HepG2 (cell line): ENCODE measurements around the gene RHOBTB3. TPM values are rescaled to one million over a fixed set of nuclear protein-coding genes. Genes with fewer than 3 reads are reported as not detected.

ENCODE experiments used
- CCDC6 ChIP-seq: sonication (generic); formaldehyde crosslinking; IDR thresholded peaks from 2 replicates; pipeline ENCODE4 v1.8.1; 2022; ENCODE audit warnings: mild to moderate bottlenecking, missing genetic modification reagents, moderate library complexity
- IRF2 ChIP-seq: IDR thresholded peaks from 2 replicates; pipeline ENCODE4 v1.6.1; 2018; ENCODE audit warnings: missing genetic modification reagents, missing compliant biosample characterization
- ISL2 ChIP-seq: sonication (generic); formaldehyde crosslinking; IDR thresholded peaks from 2 replicates; pipeline ENCODE4 v1.5.0; 2020; ENCODE audit warnings: missing genetic modification reagents
- KDM4B ChIP-seq: sonication (generic); formaldehyde crosslinking; IDR thresholded peaks from 2 replicates; pipeline ENCODE4 v1.4.0; 2020; ENCODE audit warnings: missing genetic modification reagents
- MED1 ChIP-seq: sonication (generic); formaldehyde crosslinking; IDR thresholded peaks from 2 replicates; pipeline ENCODE4 v1.4.0; 2020; ENCODE audit warnings: missing genetic modification reagents
- MXI1 ChIP-seq: IDR thresholded peaks from 3 replicates; pipeline ENCODE4 v1.6.1; 2012; ENCODE audit warnings: low read depth, low read length, inconsistent platforms, borderline replicate concordance
- NCOR1 ChIP-seq: fragments of 200-600 bp; sonication (generic); IDR thresholded peaks from 2 replicates; pipeline ENCODE4 v1.7.0; 2017; ENCODE audit warnings: antibody characterized with exemption, low read length, borderline replicate concordance
- SOX6 ChIP-seq, 2 experiments: fragments of 450-650 bp in 1 of 2; sonication (generic) in 1 of 2; formaldehyde crosslinking in 1 of 2; IDR thresholded peaks; 2 replicates each; pipeline versions ENCODE4 v1.4.0 to v1.6.1; 2017 to 2020; ENCODE audit warnings: antibody characterized with exemption in 1 of 2, mild to moderate bottlenecking in 1 of 2, missing genetic modification reagents in 1 of 2
- ZNF234 ChIP-seq: sonication (generic); formaldehyde crosslinking; conservative IDR thresholded peaks from 2 replicates; pipeline ENCODE4 v1.5.1; 2020; ENCODE audit warnings: mild to moderate bottlenecking, missing genetic modification reagents
- ZNF557 ChIP-seq: sonication (generic); formaldehyde crosslinking; IDR thresholded peaks from 2 replicates; pipeline ENCODE4 v1.4.0; 2020; ENCODE audit warnings: missing genetic modification reagents
- ZNF841 ChIP-seq: sonication (generic); formaldehyde crosslinking; IDR thresholded peaks from 2 replicates; pipeline ENCODE4 v1.8.1; 2023; ENCODE audit warnings: missing genetic modification reagents, borderline replicate concordance
- polyA plus RNA-seq, 8 experiments: library from polyadenylated mRNA; depleted of rRNA in 3 of 8; stranded (reverse) in 7 of 8; unstranded in 1 of 8; fragments of >200 nt; fragmentation: Illumina TruSeq in 4 of 8; extraction: Trizol in 4 of 8; gene quantifications; 2 replicates each; pipeline versions ENCODE4 v1.2.1 to v1.2.3, GENCODE V29; 2011 to 2016; ENCODE audit warnings: low read depth in 4 of 8, missing spikeins in 1 of 8, mixed read lengths in 1 of 8; ENCODE audit not compliant: insufficient read depth in 1 of 8
- total RNA-seq, 5 experiments: library from RNA; depleted of rRNA; stranded (reverse); fragments of >200 nt; fragmentation: Illumina TruSeq; extraction: Trizol; gene quantifications; 2 replicates each; pipeline ENCODE4 v1.2.3, GENCODE V29; 2016; ENCODE audit warnings: low read depth in 1 of 5
- TF ChIP-seq, protein P1 (sequence below): sonication (generic); formaldehyde crosslinking; IDR thresholded peaks from 2 replicates; pipeline ENCODE4 v1.5.0; 2020; ENCODE audit warnings: mild to moderate bottlenecking, missing genetic modification reagents
- TF ChIP-seq, protein P2 (sequence below): sonication (generic); formaldehyde crosslinking; IDR thresholded peaks from 2 replicates; pipeline ENCODE4 v1.8.0; 2022; ENCODE audit warnings: missing genetic modification reagents, mild to moderate bottlenecking, moderate library complexity, borderline replicate concordance
- TF ChIP-seq, protein P3 (sequence below): sonication (generic); formaldehyde crosslinking; IDR thresholded peaks from 2 replicates; pipeline ENCODE4 v1.5.0; 2020; ENCODE audit warnings: missing genetic modification reagents
- TF ChIP-seq, protein P4 (sequence below), 2 experiments: sonication (generic) in 1 of 2; formaldehyde crosslinking in 1 of 2; IDR thresholded peaks; 2 replicates each; pipeline versions ENCODE4 v1.6.1 to v1.9.0; 2014 to 2022; ENCODE audit warnings: antibody characterized with exemption in 1 of 2, borderline replicate concordance in 1 of 2, inconsistent platforms in 1 of 2, low read depth in 1 of 2, missing genetic modification reagents in 1 of 2

RHOBTB3 gene
- total and polyA plus RNA-seq, 2 of the 13 experiments (the other 11 are each of a cell fraction or from before 2014, with no cell fraction given), result 31.6 to 35.4 TPM

DNA sequence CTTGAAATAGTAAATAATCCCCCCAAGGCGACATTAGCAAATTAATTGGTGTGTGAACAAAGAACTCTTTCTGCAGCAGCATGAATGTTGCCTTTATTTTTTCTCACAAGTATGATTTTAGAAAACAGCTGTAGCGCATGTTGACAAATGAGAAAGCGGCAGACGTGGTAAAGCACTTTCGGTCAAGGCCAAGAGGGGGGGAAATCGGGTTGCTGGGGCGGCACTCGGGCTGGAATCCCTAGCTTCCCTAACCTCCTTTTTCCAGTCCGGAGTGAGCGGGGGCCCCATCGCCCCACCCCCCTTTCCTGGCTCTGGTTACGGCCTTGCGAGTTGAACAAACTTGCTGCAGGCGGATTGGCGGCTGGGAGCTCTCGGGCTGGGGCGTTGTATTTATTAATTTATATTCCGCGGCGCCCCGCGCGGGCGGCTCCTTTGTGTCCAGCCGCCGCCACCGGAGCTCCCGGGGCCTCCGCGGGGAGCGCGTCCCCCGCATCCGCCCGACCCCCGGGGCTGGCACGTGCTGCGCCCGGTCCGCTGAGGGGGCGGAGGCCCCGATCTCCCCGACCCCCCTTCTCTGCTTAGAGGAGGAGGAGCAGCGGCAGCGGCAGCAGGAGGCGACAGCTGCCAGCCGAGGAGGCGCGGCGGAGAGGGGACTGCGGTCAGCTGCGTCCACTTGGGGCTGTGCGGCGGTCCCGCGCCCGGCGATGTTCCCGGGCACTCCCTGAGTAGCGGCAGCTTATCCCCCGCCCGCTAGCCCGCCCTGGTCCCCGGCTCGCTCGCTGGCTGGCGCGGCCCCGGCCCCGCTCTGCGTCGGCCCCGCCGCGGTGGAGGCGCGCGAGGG is at the start of gene RHOBTB3 (continued):
- TF ChIP-seq, protein P1, sequence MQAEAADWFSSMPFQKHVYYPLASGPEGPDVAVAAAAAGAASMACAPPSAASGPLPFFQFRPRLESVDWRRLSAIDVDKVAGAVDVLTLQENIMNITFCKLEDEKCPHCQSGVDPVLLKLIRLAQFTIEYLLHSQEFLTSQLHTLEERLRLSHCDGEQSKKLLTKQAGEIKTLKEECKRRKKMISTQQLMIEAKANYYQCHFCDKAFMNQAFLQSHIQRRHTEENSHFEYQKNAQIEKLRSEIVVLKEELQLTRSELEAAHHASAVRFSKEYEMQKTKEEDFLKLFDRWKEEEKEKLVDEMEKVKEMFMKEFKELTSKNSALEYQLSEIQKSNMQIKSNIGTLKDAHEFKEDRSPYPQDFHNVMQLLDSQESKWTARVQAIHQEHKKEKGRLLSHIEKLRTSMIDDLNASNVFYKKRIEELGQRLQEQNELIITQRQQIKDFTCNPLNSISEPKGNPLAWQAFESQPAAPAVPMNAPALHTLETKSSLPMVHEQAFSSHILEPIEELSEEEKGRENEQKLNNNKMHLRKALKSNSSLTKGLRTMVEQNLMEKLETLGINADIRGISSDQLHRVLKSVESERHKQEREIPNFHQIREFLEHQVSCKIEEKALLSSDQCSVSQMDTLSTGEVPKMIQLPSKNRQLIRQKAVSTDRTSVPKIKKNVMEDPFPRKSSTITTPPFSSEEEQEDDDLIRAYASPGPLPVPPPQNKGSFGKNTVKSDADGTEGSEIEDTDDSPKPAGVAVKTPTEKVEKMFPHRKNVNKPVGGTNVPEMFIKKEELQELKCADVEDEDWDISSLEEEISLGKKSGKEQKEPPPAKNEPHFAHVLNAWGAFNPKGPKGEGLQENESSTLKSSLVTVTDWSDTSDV, result no peak
- TF ChIP-seq MXI1 (0 out of 3 replicates have a peak, but pooled peaks have one; percentile 55), KDM4B (CRISPR knock-in tag) (peak; percentile 68; the same call in 1 of the 2 replicates), ZNF557 (CRISPR knock-in tag) (no peak), IRF2 (CRISPR knock-in tag) (peak; percentile 60; the same call in 1 of the 2 replicates), SOX6 (IDR thresholded peaks at IDR 0.05) (no peak), SOX6 (CRISPR knock-in tag; IDR thresholded peaks at IDR 0.05) (peak; percentile 55; the same call in 1 of the 2 replicates), ZNF841 (CRISPR knock-in tag) (0 out of 2 replicates have a peak, but pooled peaks have one; percentile 64), CCDC6 (CRISPR knock-in tag) (no peak), NCOR1 (peak; percentile 39; the same call in 1 of the 2 replicates), MED1 (peak; percentile 55), ZNF234 (0 out of 2 replicates have a peak, but pooled peaks have one; percentile 19), ISL2 (0 out of 2 replicates have a peak, but pooled peaks have one; percentile 24)
- TF ChIP-seq, protein P2, sequence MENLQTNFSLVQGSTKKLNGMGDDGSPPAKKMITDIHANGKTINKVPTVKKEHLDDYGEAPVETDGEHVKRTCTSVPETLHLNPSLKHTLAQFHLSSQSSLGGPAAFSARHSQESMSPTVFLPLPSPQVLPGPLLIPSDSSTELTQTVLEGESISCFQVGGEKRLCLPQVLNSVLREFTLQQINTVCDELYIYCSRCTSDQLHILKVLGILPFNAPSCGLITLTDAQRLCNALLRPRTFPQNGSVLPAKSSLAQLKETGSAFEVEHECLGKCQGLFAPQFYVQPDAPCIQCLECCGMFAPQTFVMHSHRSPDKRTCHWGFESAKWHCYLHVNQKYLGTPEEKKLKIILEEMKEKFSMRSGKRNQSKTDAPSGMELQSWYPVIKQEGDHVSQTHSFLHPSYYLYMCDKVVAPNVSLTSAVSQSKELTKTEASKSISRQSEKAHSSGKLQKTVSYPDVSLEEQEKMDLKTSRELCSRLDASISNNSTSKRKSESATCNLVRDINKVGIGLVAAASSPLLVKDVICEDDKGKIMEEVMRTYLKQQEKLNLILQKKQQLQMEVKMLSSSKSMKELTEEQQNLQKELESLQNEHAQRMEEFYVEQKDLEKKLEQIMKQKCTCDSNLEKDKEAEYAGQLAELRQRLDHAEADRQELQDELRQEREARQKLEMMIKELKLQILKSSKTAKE (CRISPR knock-in tag), result peak; percentile 25; the same call in 1 of the 2 replicates
- TF ChIP-seq, protein P3, sequence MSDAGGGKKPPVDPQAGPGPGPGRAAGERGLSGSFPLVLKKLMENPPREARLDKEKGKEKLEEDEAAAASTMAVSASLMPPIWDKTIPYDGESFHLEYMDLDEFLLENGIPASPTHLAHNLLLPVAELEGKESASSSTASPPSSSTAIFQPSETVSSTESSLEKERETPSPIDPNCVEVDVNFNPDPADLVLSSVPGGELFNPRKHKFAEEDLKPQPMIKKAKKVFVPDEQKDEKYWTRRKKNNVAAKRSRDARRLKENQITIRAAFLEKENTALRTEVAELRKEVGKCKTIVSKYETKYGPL (CRISPR knock-in tag), result no peak
- TF ChIP-seq, protein P4, sequence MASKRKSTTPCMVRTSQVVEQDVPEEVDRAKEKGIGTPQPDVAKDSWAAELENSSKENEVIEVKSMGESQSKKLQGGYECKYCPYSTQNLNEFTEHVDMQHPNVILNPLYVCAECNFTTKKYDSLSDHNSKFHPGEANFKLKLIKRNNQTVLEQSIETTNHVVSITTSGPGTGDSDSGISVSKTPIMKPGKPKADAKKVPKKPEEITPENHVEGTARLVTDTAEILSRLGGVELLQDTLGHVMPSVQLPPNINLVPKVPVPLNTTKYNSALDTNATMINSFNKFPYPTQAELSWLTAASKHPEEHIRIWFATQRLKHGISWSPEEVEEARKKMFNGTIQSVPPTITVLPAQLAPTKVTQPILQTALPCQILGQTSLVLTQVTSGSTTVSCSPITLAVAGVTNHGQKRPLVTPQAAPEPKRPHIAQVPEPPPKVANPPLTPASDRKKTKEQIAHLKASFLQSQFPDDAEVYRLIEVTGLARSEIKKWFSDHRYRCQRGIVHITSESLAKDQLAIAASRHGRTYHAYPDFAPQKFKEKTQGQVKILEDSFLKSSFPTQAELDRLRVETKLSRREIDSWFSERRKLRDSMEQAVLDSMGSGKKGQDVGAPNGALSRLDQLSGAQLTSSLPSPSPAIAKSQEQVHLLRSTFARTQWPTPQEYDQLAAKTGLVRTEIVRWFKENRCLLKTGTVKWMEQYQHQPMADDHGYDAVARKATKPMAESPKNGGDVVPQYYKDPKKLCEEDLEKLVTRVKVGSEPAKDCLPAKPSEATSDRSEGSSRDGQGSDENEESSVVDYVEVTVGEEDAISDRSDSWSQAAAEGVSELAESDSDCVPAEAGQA (IDR thresholded peaks at IDR 0.05; ENCODE audit: low read depth), result no peak
- TF ChIP-seq, protein P4 (CRISPR knock-in tag; IDR thresholded peaks at IDR 0.05; ENCODE audit: borderline replicate concordance), result no peak
